HepG2 (cell line): ENCODE measurements around the gene ASTN2. TPM values are rescaled to one million over a fixed set of nuclear protein-coding genes. Genes with fewer than 3 reads are reported as not detected.
A peak's percentile ranks its signal among the peaks of the same experiment; 100 is the strongest.

Source experiments
- KMT2B ChIP-seq: IDR thresholded peaks from 2 replicates; pipeline ENCODE4 v1.6.1; 2016; ENCODE audit warnings: missing genetic modification reagents, missing compliant biosample characterization
- ZFP36L1 ChIP-seq: sonication (generic); formaldehyde crosslinking; IDR thresholded peaks from 2 replicates; pipeline ENCODE4 v1.8.0; 2022; ENCODE audit warnings: mild to moderate bottlenecking, missing genetic modification reagents, moderate library complexity
- ZMAT3 ChIP-seq: sonication (generic); formaldehyde crosslinking; conservative IDR thresholded peaks from 2 replicates; pipeline ENCODE4 v1.7.0; 2021; ENCODE audit warnings: missing genetic modification reagents
- ZNF281 ChIP-seq: sonication (generic); formaldehyde crosslinking; IDR thresholded peaks from 2 replicates; pipeline ENCODE4 v1.4.0; 2020; ENCODE audit warnings: missing genetic modification reagents, borderline replicate concordance
- ZNF333 ChIP-seq: sonication (generic); formaldehyde crosslinking; IDR thresholded peaks from 2 replicates; pipeline ENCODE4 v1.4.0; 2020; ENCODE audit warnings: mild to moderate bottlenecking, missing genetic modification reagents, borderline replicate concordance
- ZNF547 ChIP-seq: sonication (generic); formaldehyde crosslinking; IDR thresholded peaks from 2 replicates; pipeline ENCODE4 v1.5.1; 2020; ENCODE audit warnings: mild to moderate bottlenecking, missing genetic modification reagents
- ZNF557 ChIP-seq: sonication (generic); formaldehyde crosslinking; IDR thresholded peaks from 2 replicates; pipeline ENCODE4 v1.4.0; 2020; ENCODE audit warnings: missing genetic modification reagents
- ZNF761 ChIP-seq: sonication (generic); formaldehyde crosslinking; conservative IDR thresholded peaks from 2 replicates; pipeline ENCODE4 v1.4.0; 2020; ENCODE audit warnings: mild to moderate bottlenecking, missing genetic modification reagents
- ZNF782 ChIP-seq: sonication (generic); formaldehyde crosslinking; IDR thresholded peaks from 2 replicates; pipeline ENCODE4 v1.4.0; 2020; ENCODE audit warnings: missing genetic modification reagents, mild to moderate bottlenecking, borderline replicate concordance
- ZNF788 ChIP-seq: sonication (generic); formaldehyde crosslinking; IDR thresholded peaks from 2 replicates; pipeline ENCODE4 v1.5.0; 2020; ENCODE audit warnings: mild to moderate bottlenecking, missing genetic modification reagents, borderline replicate concordance
- ZSCAN25 ChIP-seq: sonication (generic); formaldehyde crosslinking; IDR thresholded peaks from 2 replicates; pipeline ENCODE4 v1.8.0; 2022; ENCODE audit warnings: mild to moderate bottlenecking, missing genetic modification reagents
- polyA plus RNA-seq, 8 experiments: library from polyadenylated mRNA; depleted of rRNA in 3 of 8; stranded (reverse) in 7 of 8; unstranded in 1 of 8; fragments of >200 nt; fragmentation: Illumina TruSeq in 4 of 8; extraction: Trizol in 4 of 8; gene quantifications; 2 replicates each; pipeline versions ENCODE4 v1.2.1 to v1.2.3, GENCODE V29; 2011 to 2016; ENCODE audit warnings: low read depth in 4 of 8, missing spikeins in 1 of 8, mixed read lengths in 1 of 8; ENCODE audit not compliant: insufficient read depth in 1 of 8
- total RNA-seq, 5 experiments: library from RNA; depleted of rRNA; stranded (reverse); fragments of >200 nt; fragmentation: Illumina TruSeq; extraction: Trizol; gene quantifications; 2 replicates each; pipeline ENCODE4 v1.2.3, GENCODE V29; 2016; ENCODE audit warnings: low read depth in 1 of 5
- TF ChIP-seq, protein P1 (sequence below): sonication (generic); formaldehyde crosslinking; IDR thresholded peaks from 2 replicates; pipeline ENCODE4 v1.4.0; 2020; ENCODE audit warnings: missing genetic modification reagents
- TF ChIP-seq, protein P2 (sequence below): sonication (generic); formaldehyde crosslinking; IDR thresholded peaks from 2 replicates; pipeline ENCODE4 v1.4.0; 2020; ENCODE audit warnings: mild to moderate bottlenecking, low read depth, missing genetic modification reagents
- TF ChIP-seq, protein P3 (sequence below): sonication (generic); formaldehyde crosslinking; IDR thresholded peaks from 2 replicates; pipeline ENCODE4 v1.4.0; 2020; ENCODE audit warnings: mild to moderate bottlenecking, low read depth, missing genetic modification reagents
- TF ChIP-seq, protein P4 (sequence below): IDR thresholded peaks from 2 replicates; pipeline ENCODE4 v1.6.1; 2016; ENCODE audit warnings: control low read depth

Gene ASTN2
- total and polyA plus RNA-seq, 2 of the 13 experiments (the other 11 are each of a cell fraction or from before 2014, with no cell fraction given) = 5.2 to 13.5 TPM

DNA sequence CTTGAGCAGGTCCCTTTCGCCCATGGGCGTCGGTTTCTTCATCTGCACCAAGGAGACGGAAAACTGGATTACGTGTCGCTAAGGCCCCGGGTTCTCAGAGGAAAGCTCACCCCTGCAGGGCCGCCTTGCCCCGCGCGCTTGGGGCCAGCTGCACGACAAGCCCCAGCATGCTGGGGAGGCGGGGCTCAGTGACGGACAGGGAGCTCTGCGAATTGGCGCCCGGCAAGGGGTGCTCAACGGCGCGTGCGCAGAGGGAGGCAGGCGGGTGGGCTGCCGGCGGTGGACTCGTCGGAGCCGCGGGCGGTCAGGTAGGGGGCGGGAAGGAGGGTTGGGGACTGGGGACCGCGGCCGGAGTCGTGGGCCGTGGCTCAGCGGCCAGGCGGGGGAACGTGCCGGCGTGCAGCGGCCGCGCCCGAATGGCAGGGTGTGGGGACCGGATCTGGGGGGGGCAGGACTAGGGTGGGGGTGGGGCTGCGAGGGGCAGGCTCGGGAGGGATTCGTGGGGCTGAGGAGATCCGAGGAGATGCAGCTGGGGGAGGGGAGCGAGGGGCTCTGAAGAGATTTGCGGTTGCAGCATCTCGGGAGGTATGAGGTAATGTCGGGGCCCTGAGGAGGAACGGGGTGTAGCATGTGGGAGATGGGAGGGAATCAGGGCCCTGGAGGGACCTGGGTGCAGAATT lies 727.6 kb downstream of the ASTN2 start, which contains the start of gene TRIM32 (continued):
- TF ChIP-seq ZNF761 (0 out of 2 replicates have a peak, but pooled peaks have one; percentile 43), ZMAT3 (CRISPR knock-in tag) (0 out of 2 replicates have a peak, but pooled peaks have one; percentile 51), ZNF782 (CRISPR knock-in tag) (peak; percentile 70; the same call in 1 of the 2 replicates), ZNF557 (CRISPR knock-in tag) (0 out of 2 replicates have a peak, but pooled peaks have one; percentile 56), ZNF281 (no peak), ZNF333 (CRISPR knock-in tag) (no peak), ZNF788 (peak; percentile 70), ZSCAN25 (CRISPR knock-in tag) (peak; percentile 92), ZNF547 (CRISPR knock-in tag) (peak; percentile 73), KMT2B (peak; percentile 90), ZFP36L1 (0 out of 2 replicates have a peak, but pooled peaks have one; percentile 28)
- TF ChIP-seq, protein P1, sequence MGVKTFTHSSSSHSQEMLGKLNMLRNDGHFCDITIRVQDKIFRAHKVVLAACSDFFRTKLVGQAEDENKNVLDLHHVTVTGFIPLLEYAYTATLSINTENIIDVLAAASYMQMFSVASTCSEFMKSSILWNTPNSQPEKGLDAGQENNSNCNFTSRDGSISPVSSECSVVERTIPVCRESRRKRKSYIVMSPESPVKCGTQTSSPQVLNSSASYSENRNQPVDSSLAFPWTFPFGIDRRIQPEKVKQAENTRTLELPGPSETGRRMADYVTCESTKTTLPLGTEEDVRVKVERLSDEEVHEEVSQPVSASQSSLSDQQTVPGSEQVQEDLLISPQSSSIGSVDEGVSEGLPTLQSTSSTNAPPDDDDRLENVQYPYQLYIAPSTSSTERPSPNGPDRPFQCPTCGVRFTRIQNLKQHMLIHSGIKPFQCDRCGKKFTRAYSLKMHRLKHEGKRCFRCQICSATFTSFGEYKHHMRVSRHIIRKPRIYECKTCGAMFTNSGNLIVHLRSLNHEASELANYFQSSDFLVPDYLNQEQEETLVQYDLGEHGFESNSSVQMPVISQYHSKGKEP (CRISPR knock-in tag) = no peak
- TF ChIP-seq, protein P2, sequence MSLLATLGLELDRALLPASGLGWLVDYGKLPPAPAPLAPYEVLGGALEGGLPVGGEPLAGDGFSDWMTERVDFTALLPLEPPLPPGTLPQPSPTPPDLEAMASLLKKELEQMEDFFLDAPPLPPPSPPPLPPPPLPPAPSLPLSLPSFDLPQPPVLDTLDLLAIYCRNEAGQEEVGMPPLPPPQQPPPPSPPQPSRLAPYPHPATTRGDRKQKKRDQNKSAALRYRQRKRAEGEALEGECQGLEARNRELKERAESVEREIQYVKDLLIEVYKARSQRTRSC = no peak
- TF ChIP-seq, protein P3, sequence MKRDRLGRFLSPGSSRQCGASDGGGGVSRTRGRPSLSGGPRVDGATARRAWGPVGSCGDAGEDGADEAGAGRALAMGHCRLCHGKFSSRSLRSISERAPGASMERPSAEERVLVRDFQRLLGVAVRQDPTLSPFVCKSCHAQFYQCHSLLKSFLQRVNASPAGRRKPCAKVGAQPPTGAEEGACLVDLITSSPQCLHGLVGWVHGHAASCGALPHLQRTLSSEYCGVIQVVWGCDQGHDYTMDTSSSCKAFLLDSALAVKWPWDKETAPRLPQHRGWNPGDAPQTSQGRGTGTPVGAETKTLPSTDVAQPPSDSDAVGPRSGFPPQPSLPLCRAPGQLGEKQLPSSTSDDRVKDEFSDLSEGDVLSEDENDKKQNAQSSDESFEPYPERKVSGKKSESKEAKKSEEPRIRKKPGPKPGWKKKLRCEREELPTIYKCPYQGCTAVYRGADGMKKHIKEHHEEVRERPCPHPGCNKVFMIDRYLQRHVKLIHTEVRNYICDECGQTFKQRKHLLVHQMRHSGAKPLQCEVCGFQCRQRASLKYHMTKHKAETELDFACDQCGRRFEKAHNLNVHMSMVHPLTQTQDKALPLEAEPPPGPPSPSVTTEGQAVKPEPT (CRISPR knock-in tag) = 0 out of 2 replicates have a peak, but pooled peaks have one; percentile 18
- TF ChIP-seq, protein P4, sequence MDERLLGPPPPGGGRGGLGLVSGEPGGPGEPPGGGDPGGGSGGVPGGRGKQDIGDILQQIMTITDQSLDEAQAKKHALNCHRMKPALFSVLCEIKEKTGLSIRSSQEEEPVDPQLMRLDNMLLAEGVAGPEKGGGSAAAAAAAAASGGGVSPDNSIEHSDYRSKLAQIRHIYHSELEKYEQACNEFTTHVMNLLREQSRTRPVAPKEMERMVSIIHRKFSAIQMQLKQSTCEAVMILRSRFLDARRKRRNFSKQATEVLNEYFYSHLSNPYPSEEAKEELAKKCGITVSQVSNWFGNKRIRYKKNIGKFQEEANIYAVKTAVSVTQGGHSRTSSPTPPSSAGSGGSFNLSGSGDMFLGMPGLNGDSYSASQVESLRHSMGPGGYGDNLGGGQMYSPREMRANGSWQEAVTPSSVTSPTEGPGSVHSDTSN (CRISPR knock-in tag) = peak; percentile 96
